Measurements from ENCODE around the gene CEP192.

CEP192 gene

DNA sequence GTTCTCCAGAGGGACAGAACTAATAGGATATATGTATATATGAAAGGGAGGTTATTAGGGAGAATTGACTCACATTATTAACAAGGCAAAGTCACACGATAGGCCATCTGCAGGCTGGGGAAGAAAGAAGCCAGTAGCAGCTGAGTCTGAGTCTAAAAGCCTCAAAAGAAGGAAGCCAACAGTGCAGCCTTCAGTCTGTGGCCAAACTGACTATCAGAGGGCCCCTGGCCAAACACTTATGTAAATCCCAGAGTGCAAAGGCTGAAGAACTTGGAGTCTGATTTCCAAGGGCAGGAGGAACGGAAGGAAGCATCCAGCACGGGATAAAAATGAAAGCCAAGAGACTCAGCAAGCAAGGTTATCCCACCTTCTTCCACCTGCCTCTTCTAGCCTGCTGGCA, 119.4 kb downstream of the CEP192 start:
- Histone ChIP-seq H3K27me3 (ENCODE audit: control insufficient read depth, insufficient read depth, low read length) (no peaks in the 10 kb centered on the region), H3K36me3 (ENCODE audit: control insufficient read depth, insufficient read depth, low read length) (peaks cover 6% of the 10 kb centered on the region), H3K4me1 (ENCODE audit: control insufficient read depth, insufficient read depth, low read length) (no peaks in the 10 kb centered on the region), H3K4me3 (ENCODE audit: low read depth, low read length) (no peak overlapping the region), H3K9ac (ENCODE audit: low read depth, low read length) (no peak overlapping the region), H3K9me3 (ENCODE audit: control insufficient read depth, insufficient read depth, low read length) (no peaks in the 10 kb centered on the region)

GRCh38 chr18:13112982-13113381, 121.8 kb downstream of the CEP192 start:
- Histone ChIP-seq H3K9me3 (ENCODE audit: control insufficient read depth, insufficient read depth, low read length) (no peaks in the 10 kb centered on the region), H3K4me1 (ENCODE audit: control insufficient read depth, insufficient read depth, low read length) (no peaks in the 10 kb centered on the region), H3K36me3 (ENCODE audit: control insufficient read depth, insufficient read depth, low read length) (peaks cover 7% of the 10 kb centered on the region), H3K9ac (ENCODE audit: low read depth, low read length) (no peak overlapping the region), H3K27me3 (ENCODE audit: control insufficient read depth, insufficient read depth, low read length) (no peaks in the 10 kb centered on the region), H3K4me3 (ENCODE audit: low read depth, low read length) (no peak overlapping the region)

DNA sequence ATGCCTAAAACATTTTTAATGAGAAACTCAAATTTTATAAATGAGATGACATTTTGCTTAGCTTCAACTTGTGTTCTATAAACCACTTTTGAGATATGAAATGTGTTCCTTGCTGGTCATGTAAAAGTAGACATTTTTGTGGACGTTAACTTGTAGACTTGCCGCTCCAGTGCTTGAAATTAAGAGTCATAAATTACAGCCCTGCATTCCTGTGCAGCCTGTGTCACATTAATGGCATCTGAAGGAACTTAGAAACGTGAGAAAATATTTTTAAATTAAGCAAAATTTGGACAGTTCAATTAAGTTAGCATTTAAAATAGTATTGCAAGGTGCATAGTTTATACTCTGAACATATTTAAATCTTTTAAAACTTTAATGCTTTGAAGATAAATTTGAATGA, 129.1 kb downstream of the CEP192 start:
- no peaks in the 10 kb centered on the region for H3K9me3 ChIP-seq (ENCODE audit: control insufficient read depth, insufficient read depth, low read length)
- no peaks in the 10 kb centered on the region for H3K27me3 ChIP-seq (ENCODE audit: control insufficient read depth, insufficient read depth, low read length)
- peaks cover 7% of the 10 kb centered on the region for H3K36me3 ChIP-seq (ENCODE audit: control insufficient read depth, insufficient read depth, low read length)
- no peaks in the 10 kb centered on the region for H3K4me1 ChIP-seq (ENCODE audit: control insufficient read depth, insufficient read depth, low read length)
- H3K9ac ChIP-seq (ENCODE audit: low read depth, low read length), result no peak overlapping the region
- no peak overlapping the region for H3K4me3 ChIP-seq (ENCODE audit: low read depth, low read length)

GRCh38 chr18:13120983-13121441, 129.8 kb downstream of the CEP192 start:
- H3K27me3 ChIP-seq (ENCODE audit: control insufficient read depth, insufficient read depth, low read length), result no peaks in the 10 kb centered on the region
- H3K4me3 ChIP-seq (ENCODE audit: low read depth, low read length), result no peak overlapping the region
- H3K4me1 ChIP-seq (ENCODE audit: control insufficient read depth, insufficient read depth, low read length), result no peaks in the 10 kb centered on the region
- H3K9ac ChIP-seq (ENCODE audit: low read depth, low read length), result no peak overlapping the region
- no peaks in the 10 kb centered on the region for H3K9me3 ChIP-seq (ENCODE audit: control insufficient read depth, insufficient read depth, low read length)
- H3K36me3 ChIP-seq (ENCODE audit: control insufficient read depth, insufficient read depth, low read length), result peaks cover 2% of the 10 kb centered on the region

- H3K9me3 ChIP-seq (ENCODE audit: control insufficient read depth, insufficient read depth, low read length), result no peaks in the 10 kb centered on the region
- H3K36me3 ChIP-seq (ENCODE audit: control insufficient read depth, insufficient read depth, low read length), result peaks cover 4% of the 10 kb centered on the region
- H3K4me1 ChIP-seq (ENCODE audit: control insufficient read depth, insufficient read depth, low read length), result no peaks in the 10 kb centered on the region
- H3K4me3 ChIP-seq (ENCODE audit: low read depth, low read length), result no peak overlapping the region
- no peaks in the 10 kb centered on the region for H3K27me3 ChIP-seq (ENCODE audit: control insufficient read depth, insufficient read depth, low read length)
- H3K9ac ChIP-seq (ENCODE audit: low read depth, low read length), result no peak overlapping the region
These were observed 133.2 kb downstream of the CEP192 start for GRCh38 chr18:13124411-13124810.

GRCh38 chr18:13125191-13125590, 134.0 kb downstream of the CEP192 start:
- H3K36me3 ChIP-seq (ENCODE audit: control insufficient read depth, insufficient read depth, low read length), result peaks cover 4% of the 10 kb centered on the region

DNA sequence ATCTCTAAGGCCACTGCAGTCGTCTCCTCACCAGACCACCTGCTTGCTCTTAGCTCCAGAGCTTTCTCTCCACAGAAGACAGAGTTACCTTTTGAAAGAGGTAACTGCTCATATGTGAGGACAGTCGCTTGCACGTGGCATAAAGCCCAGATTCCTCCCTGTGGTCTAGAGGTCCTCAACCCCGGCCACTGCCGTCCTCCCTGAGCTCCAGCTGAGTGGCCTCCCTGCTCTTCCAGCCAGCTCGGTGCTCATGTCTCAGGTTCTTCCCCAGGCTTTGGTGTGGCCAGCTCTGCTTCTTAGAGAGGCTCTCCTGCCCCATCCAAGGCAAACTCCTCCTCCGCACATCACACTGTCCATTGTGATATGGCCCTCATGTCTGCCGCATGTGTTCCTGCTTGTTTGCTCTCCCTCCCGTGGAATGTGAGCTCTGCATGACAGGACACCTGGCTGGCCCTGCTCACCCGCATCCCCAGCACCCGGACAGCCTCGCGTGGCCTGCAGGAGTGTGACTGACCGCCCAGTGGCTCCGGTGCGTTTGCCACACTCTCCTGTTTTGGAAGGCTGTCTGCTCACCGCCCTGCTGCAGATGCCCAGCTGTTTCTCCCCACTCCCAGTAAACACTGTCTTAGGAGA, 135.9 kb downstream of the CEP192 start:
- Histone ChIP-seq H3K4me3 (ENCODE audit: low read depth, low read length) (no peak overlapping the region), H3K4me1 (ENCODE audit: control insufficient read depth, insufficient read depth, low read length) (no peaks in the 10 kb centered on the region), H3K9ac (ENCODE audit: low read depth, low read length) (no peak overlapping the region), H3K27me3 (ENCODE audit: control insufficient read depth, insufficient read depth, low read length) (no peaks in the 10 kb centered on the region), H3K36me3 (ENCODE audit: control insufficient read depth, insufficient read depth, low read length) (peaks cover 8% of the 10 kb centered on the region), H3K9me3 (ENCODE audit: control insufficient read depth, insufficient read depth, low read length) (no peaks in the 10 kb centered on the region)

More at GRCh38 chr18:13125191-13125590, 134.0 kb downstream of the CEP192 start:
- no peaks in the 10 kb centered on the region for H3K4me1 ChIP-seq (ENCODE audit: control insufficient read depth, insufficient read depth, low read length)
- H3K27me3 ChIP-seq (ENCODE audit: control insufficient read depth, insufficient read depth, low read length), result no peaks in the 10 kb centered on the region
- no peaks in the 10 kb centered on the region for H3K9me3 ChIP-seq (ENCODE audit: control insufficient read depth, insufficient read depth, low read length)
- no peak overlapping the region for H3K4me3 ChIP-seq (ENCODE audit: low read depth, low read length)
- H3K9ac ChIP-seq (ENCODE audit: low read depth, low read length), result no peak overlapping the region

- H3K36me3 ChIP-seq (ENCODE audit: control insufficient read depth, insufficient read depth, low read length), result peaks cover 8% of the 10 kb centered on the region
- no peak overlapping the region for H3K4me3 ChIP-seq (ENCODE audit: low read depth, low read length)
- H3K9ac ChIP-seq (ENCODE audit: low read depth, low read length), result no peak overlapping the region
- no peaks in the 10 kb centered on the region for H3K9me3 ChIP-seq (ENCODE audit: control insufficient read depth, insufficient read depth, low read length)
- H3K27me3 ChIP-seq (ENCODE audit: control insufficient read depth, insufficient read depth, low read length), result peaks cover 12% of the 10 kb centered on the region
- H3K4me1 ChIP-seq (ENCODE audit: control insufficient read depth, insufficient read depth, low read length), result no peaks in the 10 kb centered on the region
These were observed 140.1 kb downstream of the CEP192 start for GRCh38 chr18:13131283-13131682.

- peaks cover 3% of the 10 kb centered on the region for H3K36me3 ChIP-seq (ENCODE audit: control insufficient read depth, insufficient read depth, low read length)
- H3K9me3 ChIP-seq (ENCODE audit: control insufficient read depth, insufficient read depth, low read length), result no peaks in the 10 kb centered on the region
- no peak overlapping the region for H3K4me3 ChIP-seq (ENCODE audit: low read depth, low read length)
- H3K27me3 ChIP-seq (ENCODE audit: control insufficient read depth, insufficient read depth, low read length), result peaks cover 31% of the 10 kb centered on the region
- H3K9ac ChIP-seq (ENCODE audit: low read depth, low read length), result no peak overlapping the region
- peaks cover 3% of the 10 kb centered on the region for H3K4me1 ChIP-seq (ENCODE audit: control insufficient read depth, insufficient read depth, low read length)
These were observed 143.6 kb downstream of the CEP192 start for GRCh38 chr18:13134551-13135401.

DNA sequence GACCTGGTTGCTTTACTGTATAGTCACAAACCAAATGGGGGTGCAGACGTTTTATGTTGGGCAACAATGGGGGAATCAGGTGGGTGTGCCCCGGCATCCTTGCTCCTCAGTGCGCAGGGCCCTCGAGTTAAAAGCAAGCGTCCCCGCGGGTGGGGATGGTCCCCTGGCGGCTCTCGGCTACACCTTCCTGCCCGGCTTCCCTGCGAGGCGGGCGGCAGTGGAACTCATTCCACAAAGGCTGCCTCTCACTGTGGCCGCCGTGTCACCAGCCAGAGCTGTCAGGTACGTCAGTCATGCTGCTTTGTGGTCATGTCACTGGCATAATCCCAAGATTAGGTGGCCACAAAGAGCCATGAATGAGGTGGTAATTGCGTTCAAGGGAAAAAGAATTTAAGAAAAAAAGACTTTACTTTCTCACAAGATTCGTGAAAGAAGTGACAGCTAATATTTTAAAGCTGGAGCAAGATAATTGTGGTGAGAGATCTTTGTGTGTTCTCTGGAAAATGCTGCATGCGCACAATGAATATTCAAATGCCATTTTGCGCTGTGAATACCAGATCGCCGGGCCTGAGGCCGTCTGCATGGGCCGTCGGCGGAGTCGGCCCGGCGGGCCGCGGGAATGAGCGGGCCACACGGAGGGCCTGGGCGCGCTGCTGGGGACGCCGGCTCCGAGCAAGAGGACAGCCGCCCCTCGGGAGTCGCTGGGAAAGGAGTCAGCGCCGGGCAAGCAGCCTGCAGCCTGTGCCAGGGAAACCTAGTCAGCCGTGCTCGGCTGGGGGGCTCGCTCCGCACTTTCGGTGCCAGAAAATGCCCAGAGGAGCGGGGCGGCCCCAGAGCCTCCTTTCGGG, 145.1 kb downstream of the CEP192 start:
- Histone ChIP-seq H3K36me3 (ENCODE audit: control insufficient read depth, insufficient read depth, low read length) (no peaks in the 10 kb centered on the region), H3K4me3 (ENCODE audit: low read depth, low read length) (peak overlapping the region; percentile 56), H3K9me3 (ENCODE audit: control insufficient read depth, insufficient read depth, low read length) (no peaks in the 10 kb centered on the region), H3K27me3 (ENCODE audit: control insufficient read depth, insufficient read depth, low read length) (peaks cover 31% of the 10 kb centered on the region), H3K9ac (ENCODE audit: low read depth, low read length) (no peak overlapping the region), H3K4me1 (ENCODE audit: control insufficient read depth, insufficient read depth, low read length) (peaks cover 3% of the 10 kb centered on the region)

GRCh38 chr18:13136904-13137669, 145.9 kb downstream of the CEP192 start:
- peak overlapping the region; percentile 56 for H3K4me3 ChIP-seq (ENCODE audit: low read depth, low read length)

More at GRCh38 chr18:13136904-13137669, 145.9 kb downstream of the CEP192 start:
- Histone ChIP-seq H3K36me3 (ENCODE audit: control insufficient read depth, insufficient read depth, low read length) (no peaks in the 10 kb centered on the region), H3K9me3 (ENCODE audit: control insufficient read depth, insufficient read depth, low read length) (no peaks in the 10 kb centered on the region), H3K9ac (ENCODE audit: low read depth, low read length) (no peak overlapping the region), H3K27me3 (ENCODE audit: control insufficient read depth, insufficient read depth, low read length) (peaks cover 31% of the 10 kb centered on the region), H3K4me1 (ENCODE audit: control insufficient read depth, insufficient read depth, low read length) (peaks cover 3% of the 10 kb centered on the region)
